ENCODE results near the gene FHIT.
"Not testable (repeated sequence)": the region's sequence is repeated elsewhere in the genome, so short reads cannot be mapped to it uniquely, and the experiment has no call there.

The FHIT gene

GRCh38 chr3:59934560-59934959 is 1316.7 kb downstream of the FHIT start:
- not testable (repeated sequence) for DNase-seq (ENCODE audit: low read depth)

GRCh38 chr3:59930170-59930569 is 1321.1 kb downstream of the FHIT start:
- no peak for DNase-seq (ENCODE audit: low read depth)

GRCh38 chr3:59927056-59927455 is 1324.2 kb downstream of the FHIT start:
- DNase-seq (ENCODE audit: low read depth), result no peak

GRCh38 chr3:59925946-59926345 is 1325.3 kb downstream of the FHIT start:
- DNase-seq (ENCODE audit: low read depth), result no peak

GRCh38 chr3:59922192-59922591 is 1329.1 kb downstream of the FHIT start:
- no peak for DNase-seq (ENCODE audit: low read depth)

GRCh38 chr3:59920822-59921221 is 1330.4 kb downstream of the FHIT start:
- DNase-seq (ENCODE audit: low read depth), result no peak

GRCh38 chr3:59919586-59919985 is 1331.7 kb downstream of the FHIT start:
- no peak for DNase-seq (ENCODE audit: low read depth)

- DNase-seq (ENCODE audit: low read depth), result no peak
Observed at GRCh38 chr3:59914251-59914650, 1337.0 kb downstream of the FHIT start.

GRCh38 chr3:59913645-59914044 is 1337.6 kb downstream of the FHIT start:
- DNase-seq (ENCODE audit: low read depth), result no peak

GRCh38 chr3:59908701-59909100 is 1342.6 kb downstream of the FHIT start:
- no peak for DNase-seq (ENCODE audit: low read depth)

GRCh38 chr3:59908280-59908679 is 1343.0 kb downstream of the FHIT start:
- DNase-seq (ENCODE audit: low read depth), result no peak

GRCh38 chr3:59904296-59904695 is 1347.0 kb downstream of the FHIT start:
- DNase-seq (ENCODE audit: low read depth), result no peak

- no peak for DNase-seq (ENCODE audit: low read depth)
Observed at GRCh38 chr3:59899061-59899460, 1352.2 kb downstream of the FHIT start.

GRCh38 chr3:59895972-59896371 is 1355.3 kb downstream of the FHIT start:
- DNase-seq (ENCODE audit: low read depth), result no peak

GRCh38 chr3:59894425-59895121 is 1356.7 kb downstream of the FHIT start:
- no peak for DNase-seq (ENCODE audit: low read depth)

- no peak for DNase-seq (ENCODE audit: low read depth)
Observed at GRCh38 chr3:59890639-59891038, 1360.6 kb downstream of the FHIT start.

GRCh38 chr3:59886790-59887189 is 1364.5 kb downstream of the FHIT start:
- DNase-seq (ENCODE audit: low read depth), result no peak

- no peak for DNase-seq (ENCODE audit: low read depth)
Observed at GRCh38 chr3:59885899-59886400, 1365.3 kb downstream of the FHIT start.

GRCh38 chr3:59885101-59885500 is 1366.2 kb downstream of the FHIT start:
- DNase-seq (ENCODE audit: low read depth), result no peak

- DNase-seq (ENCODE audit: low read depth), result no peak
Observed at GRCh38 chr3:59884409-59884808, 1366.8 kb downstream of the FHIT start.

GRCh38 chr3:59882746-59883145 is 1368.5 kb downstream of the FHIT start:
- DNase-seq (ENCODE audit: low read depth), result no peak

- no peak for DNase-seq (ENCODE audit: low read depth)
Observed at GRCh38 chr3:59880717-59881116, 1370.5 kb downstream of the FHIT start.

GRCh38 chr3:59879031-59879581 is 1372.1 kb downstream of the FHIT start:
- peak; percentile 5 for DNase-seq (ENCODE audit: low read depth)

GRCh38 chr3:59878038-59878427 is 1373.2 kb downstream of the FHIT start:
- DNase-seq (ENCODE audit: low read depth), result peak; percentile 85

Measured in amniotic epithelial cell (primary cell).